Measurements from ENCODE around the gene CRB1.

- TF ChIP-seq CTCF (IDR thresholded peaks at IDR 0.05): peak; percentile 25 to 60 (median 44)
- TF ChIP-seq POLR2AphosphoS5 (IDR thresholded peaks at IDR 0.05): no peak
Observed at GRCh38 chr1:197356723-197357533, 88.9 kb downstream of the CRB1 start.

Measured in gastroesophageal sphincter (tissue), 3 donors.